Stimulated activated CD4-positive, alpha-beta T cell treated with anti-CD3 and anti-CD28 coated beads, Interleukin-4, amount 100 ng/mL, for 1 hour (primary cell): ENCODE data around the gene TMEM209.
"Not testable (repeated sequence)": the region's sequence is repeated elsewhere in the genome, so short reads cannot be mapped to it uniquely, and the experiment has no call there.

ENCODE experiments used
- DNase-seq: peaks from one replicate; pipeline ENCODE4 v3.0.0-alpha.2; 2020

The TMEM209 gene

GRCh38 chr7:130216750-130217149, 11.5 kb upstream of the TMEM209 start:
- no peak for DNase-seq

GRCh38 chr7:130216025-130216424, 10.8 kb upstream of the TMEM209 start:
- DNase-seq, result no peak

- DNase-seq, result no peak
These were observed 8.6 kb upstream of the TMEM209 start for GRCh38 chr7:130213828-130214227.

GRCh38 chr7:130210181-130210935, 5.2 kb upstream of the TMEM209 start:
- DNase-seq, result no peak

GRCh38 chr7:130208516-130208915, 3.3 kb upstream of the TMEM209 start:
- DNase-seq, result no peak

- no peak for DNase-seq
These were observed 2.4 kb upstream of the TMEM209 start, which contains the start of gene SSMEM1 for GRCh38 chr7:130207642-130208041. TSS of gene SSMEM1 (plus strand) at chr7:130207860. CDS start at chr7:130207911, 51 bp downstream.

- no peak for DNase-seq
These were observed 1.8 kb upstream of the TMEM209 start for GRCh38 chr7:130207033-130207432.

- no peak for DNase-seq
These were observed 3.4 kb downstream of the TMEM209 start for GRCh38 chr7:130201796-130202195.

- DNase-seq, result no peak
These were observed 8.1 kb downstream of the TMEM209 start for GRCh38 chr7:130197094-130197493.

- no peak for DNase-seq
These were observed 8.7 kb downstream of the TMEM209 start for GRCh38 chr7:130196476-130196875.

- DNase-seq, result no peak
These were observed 9.8 kb downstream of the TMEM209 start for GRCh38 chr7:130195396-130195795.

- no peak for DNase-seq
These were observed 13.4 kb downstream of the TMEM209 start for GRCh38 chr7:130191791-130192190.

GRCh38 chr7:130189343-130189742, 15.9 kb downstream of the TMEM209 start:
- no peak for DNase-seq

GRCh38 chr7:130187360-130187759, 17.8 kb downstream of the TMEM209 start:
- no peak for DNase-seq

- not testable (repeated sequence) for DNase-seq
These were observed 20.9 kb downstream of the TMEM209 start for GRCh38 chr7:130184349-130184748.

GRCh38 chr7:130182990-130183389, 22.2 kb downstream of the TMEM209 start:
- no peak for DNase-seq

GRCh38 chr7:130181263-130181605, 24.0 kb downstream of the TMEM209 start:
- DNase-seq, result no peak

- peak; percentile 26 for DNase-seq
These were observed 24.5 kb downstream of the TMEM209 start for GRCh38 chr7:130180571-130181262.

- no peak for DNase-seq
These were observed 25.6 kb downstream of the TMEM209 start for GRCh38 chr7:130179631-130180030.

- no peak for DNase-seq
These were observed 27.0 kb downstream of the TMEM209 start for GRCh38 chr7:130178251-130178650.

GRCh38 chr7:130174237-130174959, 30.8 kb downstream of the TMEM209 start:
- DNase-seq, result no peak

GRCh38 chr7:130162196-130162595, 43.0 kb downstream of the TMEM209 start:
- no peak for DNase-seq

- DNase-seq, result no peak
These were observed 44.8 kb downstream of the TMEM209 start for GRCh38 chr7:130160455-130160854.

- no peak for DNase-seq
These were observed 45.2 kb downstream of the TMEM209 start for GRCh38 chr7:130160023-130160422.
